ENCODE data around the gene FGD2.

DNA sequence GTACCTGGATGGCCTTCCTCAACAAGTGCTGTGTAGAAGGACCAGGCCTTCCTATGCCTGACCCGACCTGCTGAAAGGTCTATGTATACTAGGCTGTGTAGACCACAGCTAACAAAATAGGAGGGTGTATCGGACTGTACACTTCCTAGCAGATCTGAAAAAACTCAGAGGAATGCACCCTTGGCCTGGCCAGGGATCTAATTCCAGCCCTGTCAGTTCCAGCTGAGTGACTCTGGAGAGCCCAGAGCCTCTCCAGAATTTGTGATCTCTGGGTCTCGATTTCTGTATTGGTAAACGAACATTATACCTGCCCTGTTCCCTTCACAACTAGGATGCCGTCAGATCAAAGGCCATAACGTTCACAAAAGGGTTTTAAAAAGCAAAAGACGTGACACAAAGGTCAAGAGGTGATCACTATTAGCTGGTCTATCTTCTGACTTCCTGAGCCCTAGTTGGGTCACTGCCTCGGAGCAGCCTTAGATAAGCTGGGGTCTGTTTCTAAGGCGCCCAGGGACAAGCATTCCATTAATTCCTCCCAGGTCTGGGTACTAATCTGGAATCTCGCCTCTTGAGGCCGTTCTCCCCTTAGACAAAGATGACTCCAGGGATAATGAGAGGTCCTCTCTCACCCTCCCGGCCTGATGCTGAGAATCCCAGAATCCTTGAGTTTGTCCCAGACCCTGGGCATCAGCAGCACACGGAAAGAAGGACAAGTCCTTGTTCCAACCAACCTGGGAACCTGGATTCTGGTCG lies 33.4 kb upstream of the FGD2 start:
- TF ChIP-seq, protein P1, sequence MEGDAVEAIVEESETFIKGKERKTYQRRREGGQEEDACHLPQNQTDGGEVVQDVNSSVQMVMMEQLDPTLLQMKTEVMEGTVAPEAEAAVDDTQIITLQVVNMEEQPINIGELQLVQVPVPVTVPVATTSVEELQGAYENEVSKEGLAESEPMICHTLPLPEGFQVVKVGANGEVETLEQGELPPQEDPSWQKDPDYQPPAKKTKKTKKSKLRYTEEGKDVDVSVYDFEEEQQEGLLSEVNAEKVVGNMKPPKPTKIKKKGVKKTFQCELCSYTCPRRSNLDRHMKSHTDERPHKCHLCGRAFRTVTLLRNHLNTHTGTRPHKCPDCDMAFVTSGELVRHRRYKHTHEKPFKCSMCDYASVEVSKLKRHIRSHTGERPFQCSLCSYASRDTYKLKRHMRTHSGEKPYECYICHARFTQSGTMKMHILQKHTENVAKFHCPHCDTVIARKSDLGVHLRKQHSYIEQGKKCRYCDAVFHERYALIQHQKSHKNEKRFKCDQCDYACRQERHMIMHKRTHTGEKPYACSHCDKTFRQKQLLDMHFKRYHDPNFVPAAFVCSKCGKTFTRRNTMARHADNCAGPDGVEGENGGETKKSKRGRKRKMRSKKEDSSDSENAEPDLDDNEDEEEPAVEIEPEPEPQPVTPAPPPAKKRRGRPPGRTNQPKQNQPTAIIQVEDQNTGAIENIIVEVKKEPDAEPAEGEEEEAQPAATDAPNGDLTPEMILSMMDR (IDR thresholded peaks at IDR 0.05 in 8 of 11, conservative IDR thresholded peaks at IDR 0.05 in 3 of 11) = no peak
- no peak for TF ChIP-seq POLR2AphosphoS5 (IDR thresholded peaks at IDR 0.05)
